ENCODE results near the gene KRTAP19-6. TPM values are rescaled to one million over a fixed set of nuclear protein-coding genes. Genes with fewer than 3 reads are reported as not detected.
"Not testable (repeated sequence)": the region's sequence is repeated elsewhere in the genome, so short reads cannot be mapped to it uniquely, and the experiment has no call there.

KRTAP19-6 gene
- not detected in 2 replicates for total RNA-seq (2014; rRNA removed)
- polyA plus RNA-seq (2012) = not detected

- DNase-seq (ENCODE audit: low read depth) = no peak
These were observed at the start of gene KRTAP19-6 for GRCh38 chr21:30541764-30542163. Gene KRTAP19-6 (minus strand): TSS chr21:30541864. CDS start chr21:30541833, 31 bp downstream.

GRCh38 chr21:30590297-30590696 is 48.6 kb upstream of the KRTAP19-6 start, which contains the start of gene KRTAP22-2:
Gene KRTAP22-2 (minus strand): TSS chr21:30590397.
- no peak for DNase-seq (ENCODE audit: low read depth)

- DNase-seq (ENCODE audit: low read depth) = no peak
These were observed 41.2 kb upstream of the KRTAP19-6 start for GRCh38 chr21:30582870-30583269.

- no peak for DNase-seq (ENCODE audit: low read depth)
These were observed 38.5 kb upstream of the KRTAP19-6 start for GRCh38 chr21:30580132-30580531.

GRCh38 chr21:30579346-30579745 is 37.7 kb upstream of the KRTAP19-6 start:
- no peak for DNase-seq (ENCODE audit: low read depth)

- no peak for DNase-seq (ENCODE audit: low read depth)
These were observed 36.1 kb upstream of the KRTAP19-6 start for GRCh38 chr21:30577766-30578165.

GRCh38 chr21:30567617-30568016 is 26.0 kb upstream of the KRTAP19-6 start:
- DNase-seq (ENCODE audit: low read depth) = no peak

GRCh38 chr21:30563630-30564029 is 22.0 kb upstream of the KRTAP19-6 start:
- no peak for DNase-seq (ENCODE audit: low read depth)

DNA sequence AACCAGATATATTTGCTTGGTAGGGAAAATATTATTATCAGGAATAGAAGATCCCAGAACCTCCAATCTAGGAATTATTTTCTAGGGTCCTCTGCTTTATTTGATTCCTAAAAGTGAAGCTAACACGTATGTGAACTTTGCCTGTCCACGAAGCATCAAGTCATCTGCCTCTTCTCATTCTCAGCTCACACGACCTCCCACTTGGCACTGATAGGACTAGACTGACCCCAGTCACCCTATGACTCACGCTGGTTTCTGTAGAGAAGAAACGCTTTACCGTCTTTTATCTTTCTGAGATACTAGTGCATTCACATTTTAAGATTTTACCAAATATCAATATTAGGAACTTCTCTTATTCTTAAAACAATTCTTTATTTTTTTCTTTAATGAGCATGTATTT is 21.4 kb upstream of the KRTAP19-6 start:
- no peak for DNase-seq (ENCODE audit: low read depth)

- no peak for DNase-seq (ENCODE audit: low read depth)
These were observed 20.3 kb upstream of the KRTAP19-6 start for GRCh38 chr21:30561957-30562356.

GRCh38 chr21:30561264-30561895 is 19.7 kb upstream of the KRTAP19-6 start, which contains the start of gene KRTAP19-7:
Gene KRTAP19-7 (minus strand): TSS chr21:30561314. CDS start chr21:30561289, 25 bp downstream.
- no peak for DNase-seq (ENCODE audit: low read depth)

GRCh38 chr21:30555095-30555494 is 13.4 kb upstream of the KRTAP19-6 start:
- DNase-seq (ENCODE audit: low read depth) = no peak

GRCh38 chr21:30552782-30553181 is 11.1 kb upstream of the KRTAP19-6 start:
- no peak for DNase-seq (ENCODE audit: low read depth)

GRCh38 chr21:30518876-30519275 is 22.8 kb downstream of the KRTAP19-6 start:
- DNase-seq (ENCODE audit: low read depth) = no peak

DNA sequence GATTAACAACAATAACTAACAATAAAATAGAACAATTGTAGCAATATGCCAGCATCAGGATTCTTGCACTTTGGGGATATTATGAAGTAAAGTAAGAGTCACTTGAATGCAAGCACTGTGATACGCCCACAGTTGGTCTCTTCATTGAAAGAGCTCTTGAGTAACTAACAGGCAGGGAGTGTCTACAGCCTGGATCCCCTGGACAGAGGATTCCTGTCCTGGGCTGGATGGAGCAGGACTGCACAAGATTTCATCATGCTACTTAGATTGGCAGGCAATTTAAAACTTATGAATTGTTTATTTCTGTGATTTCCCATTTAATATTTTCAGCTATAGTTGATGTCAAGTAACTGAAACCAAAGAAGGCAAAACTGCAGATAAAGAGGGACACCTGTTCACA is 26.0 kb downstream of the KRTAP19-6 start:
- no peak for DNase-seq (ENCODE audit: low read depth)

DNA sequence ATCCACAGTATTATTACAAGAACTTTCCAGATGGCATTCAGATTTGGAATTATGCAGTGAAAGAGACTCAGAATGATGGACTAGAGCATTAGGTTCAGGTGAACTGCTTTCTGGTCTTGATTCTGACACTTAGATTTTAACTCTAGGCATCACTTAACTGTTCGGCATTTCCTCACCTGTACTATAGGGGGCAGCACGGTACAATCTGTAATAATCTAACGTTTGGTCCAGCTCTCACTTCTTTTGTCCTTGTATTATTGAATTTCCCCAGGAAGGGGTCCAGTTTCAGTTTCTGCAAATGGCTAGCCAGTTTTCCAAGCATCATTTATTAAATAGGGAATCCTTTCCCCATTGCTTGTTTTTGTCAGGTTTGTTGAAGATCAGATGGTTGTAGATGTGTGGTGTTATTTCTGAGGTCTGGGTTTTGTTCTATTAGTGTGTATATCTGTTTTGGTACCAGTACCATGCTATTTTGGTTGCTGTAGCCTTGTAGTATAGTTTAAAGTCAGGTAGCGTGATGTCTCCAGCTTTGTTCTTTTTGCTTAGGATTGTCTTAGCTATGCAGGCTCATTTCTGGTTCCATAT is 36.0 kb downstream of the KRTAP19-6 start:
- not testable (repeated sequence) for DNase-seq (ENCODE audit: low read depth)

GRCh38 chr21:30502041-30502440 is 39.6 kb downstream of the KRTAP19-6 start, which contains the start of gene KRTAP19-5:
Gene KRTAP19-5 (minus strand): TSS chr21:30502141. CDS start chr21:30502090, 51 bp downstream.
- DNase-seq (ENCODE audit: low read depth) = no peak

- DNase-seq (ENCODE audit: low read depth) = no peak
These were observed 44.6 kb downstream of the KRTAP19-6 start, which contains the start of gene KRTAP19-4 for GRCh38 chr21:30497065-30497464. Gene KRTAP19-4 (minus strand): TSS chr21:30497165. CDS start chr21:30497110, 55 bp downstream.

DNA sequence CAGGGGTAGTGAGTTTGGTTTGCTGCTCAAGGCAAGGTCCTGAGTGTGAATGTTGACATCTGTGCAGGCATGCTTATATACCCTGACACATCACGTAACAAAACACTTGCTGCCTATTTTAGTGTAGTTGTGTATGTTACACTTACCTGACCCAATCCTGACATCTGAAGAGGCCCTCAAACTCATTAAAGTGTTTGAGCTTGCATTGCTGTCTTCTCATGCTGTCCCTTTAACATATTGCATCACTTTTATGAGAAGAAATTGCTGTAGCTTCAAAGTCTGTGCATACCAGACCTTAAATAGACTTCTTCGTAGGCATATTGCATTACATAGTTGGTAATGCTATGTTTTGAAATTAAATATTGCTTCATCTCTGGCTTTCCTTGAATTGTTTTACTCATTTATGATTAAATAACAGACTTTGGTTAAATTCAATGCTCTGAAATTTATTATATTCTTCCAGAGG is 49.7 kb downstream of the KRTAP19-6 start, which contains the start of gene KRTAP19-3:
KRTAP19-3 (minus strand) TSS at position 51 of the 466 bp plus-strand sequence. CDS start 56 bp downstream, outside the sequence.
- DNase-seq (ENCODE audit: low read depth) = no peak
